ENCODE results near the gene ZHX3.

GRCh38 chr20:41168281-41169161 lies 149.0 kb downstream of the ZHX3 start:
- TF ChIP-seq CTCF (IDR thresholded peaks at IDR 0.05 in 4 of 5, conservative IDR thresholded peaks at IDR 0.05 in 1 of 5) (no peak), POLR2A (IDR thresholded peaks at IDR 0.05) (no peak)
